Right atrium auricular region (tissue), 2 donors: ENCODE data around the gene PRRX1. TPM values are rescaled to one million over a fixed set of nuclear protein-coding genes. Genes with fewer than 3 reads are reported as not detected.

Source experiments
- DNase-seq: peaks from one replicate; pipeline ENCODE4 v3.0.0-alpha.2; 2019; ENCODE audit warnings: low spot score
- H3K27ac ChIP-seq, 2 donors: fragments of 200-600 bp; sonication (generic); 1 replicate in 1 of 2; 2 replicates in 1 of 2; pipeline ENCODE4 v1.5.1; 2016 to 2019
- H3K27me3 ChIP-seq, 2 donors: fragments of 200-600 bp; sonication (generic); one replicate each; pipeline versions ENCODE4 v1.5.1 to v1.6.0; 2017 to 2019
- H3K36me3 ChIP-seq: fragments of 200-600 bp; sonication (generic); one replicate; pipeline ENCODE4 v1.5.1; 2016
- H3K4me1 ChIP-seq, 2 donors: fragments of 200-600 bp; sonication (generic); one replicate each; pipeline versions ENCODE4 v1.5.1 to v1.6.0; 2017 to 2019
- H3K4me3 ChIP-seq, 2 donors: fragments of 200-600 bp; sonication (generic); 1 replicate in 1 of 2; 2 replicates in 1 of 2; pipeline ENCODE4 v1.5.1; 2017 to 2019; ENCODE audit warnings: mild to moderate bottlenecking in 1 of 2, moderate library complexity in 1 of 2
- H3K9me3 ChIP-seq, 2 donors: fragments of 200-600 bp; sonication (generic); one replicate each; pipeline ENCODE4 v1.5.1; 2019
- CTCF ChIP-seq, 2 donors: fragments of 200-600 bp; sonication (generic); IDR thresholded peaks; one replicate each; pipeline ENCODE4 v1.5.1; 2019; ENCODE audit warnings: antibody characterized with exemption in 2 of 2
- total RNA-seq, 2 donors: library from RNA; depleted of rRNA; stranded (reverse); fragments of >200 nt; gene quantifications; one replicate each; pipeline ENCODE4 v1.1.0, GENCODE V29; 2016

Gene PRRX1
- total RNA-seq, 2 donors from 2014 or later: 23.9 to 55.1 TPM

- TF ChIP-seq CTCF (IDR thresholded peaks at IDR 0.05): no peak
- Histone ChIP-seq H3K4me1 (peaks cover 0 to 4% of the 10 kb centered on the region in 2 donors), H3K27ac (no peak overlapping the region)
Measured at GRCh38 chr1:170672316-170672715, 8.4 kb downstream of the PRRX1 start.

GRCh38 chr1:170674239-170674638 is 10.3 kb downstream of the PRRX1 start:
- H3K27ac ChIP-seq: no peak overlapping the region
- H3K36me3 ChIP-seq: no peaks in the 10 kb centered on the region
- TF ChIP-seq CTCF (IDR thresholded peaks at IDR 0.05): no peak
- no peaks in the 10 kb centered on the region for H3K9me3 ChIP-seq
- H3K27me3 ChIP-seq: no peaks in the 10 kb centered on the region
- H3K4me3 ChIP-seq: no peak overlapping the region
- H3K4me1 ChIP-seq: peaks cover 0 to 4% of the 10 kb centered on the region in 2 donors
- no peak for DNase-seq

More at GRCh38 chr1:170672316-170672715, 8.4 kb downstream of the PRRX1 start:
- Histone ChIP-seq H3K36me3 (no peaks in the 10 kb centered on the region), H3K27me3 (peaks cover 0 to 6% of the 10 kb centered on the region in 2 donors), H3K9me3 (no peaks in the 10 kb centered on the region), H3K4me3 (no peak overlapping the region)
- no peak for DNase-seq

GRCh38 chr1:170674986-170675385 is 11.1 kb downstream of the PRRX1 start:
- Histone ChIP-seq H3K4me1 (peaks cover 0 to 4% of the 10 kb centered on the region in 2 donors), H3K27me3 (no peaks in the 10 kb centered on the region), H3K9me3 (no peaks in the 10 kb centered on the region), H3K4me3 (no peak overlapping the region), H3K27ac (no peak overlapping the region), H3K36me3 (no peaks in the 10 kb centered on the region)
- no peak for DNase-seq
- no peak for TF ChIP-seq CTCF (IDR thresholded peaks at IDR 0.05)

- DNase-seq: no peak
- Histone ChIP-seq H3K4me1 (peaks cover 0 to 4% of the 10 kb centered on the region in 2 donors), H3K9me3 (no peaks in the 10 kb centered on the region), H3K27me3 (no peaks in the 10 kb centered on the region), H3K27ac (no peak overlapping the region), H3K36me3 (no peaks in the 10 kb centered on the region), H3K4me3 (no peak overlapping the region)
- TF ChIP-seq CTCF (IDR thresholded peaks at IDR 0.05): no peak
Measured at GRCh38 chr1:170675865-170676264, 11.9 kb downstream of the PRRX1 start.

GRCh38 chr1:170676628-170677027 is 12.7 kb downstream of the PRRX1 start:
- Histone ChIP-seq H3K36me3 (no peaks in the 10 kb centered on the region), H3K27ac (no peak overlapping the region), H3K4me3 (no peak overlapping the region), H3K4me1 (peaks cover 0 to 4% of the 10 kb centered on the region in 2 donors), H3K9me3 (no peaks in the 10 kb centered on the region), H3K27me3 (no peaks in the 10 kb centered on the region)
- TF ChIP-seq CTCF (IDR thresholded peaks at IDR 0.05): no peak
- no peak for DNase-seq

GRCh38 chr1:170678027-170678600 is 14.2 kb downstream of the PRRX1 start:
- Histone ChIP-seq H3K27me3 (no peaks in the 10 kb centered on the region), H3K4me1 (peaks cover 0 to 4% of the 10 kb centered on the region in 2 donors), H3K27ac (no peak overlapping the region), H3K36me3 (no peaks in the 10 kb centered on the region), H3K4me3 (no peak overlapping the region), H3K9me3 (no peaks in the 10 kb centered on the region)
- DNase-seq: no peak
- TF ChIP-seq CTCF (IDR thresholded peaks at IDR 0.05): no peak
